TTC549 (cell line): ENCODE data around the gene RCN2.
"Not testable (repeated sequence)": the region's sequence is repeated elsewhere in the genome, so short reads cannot be mapped to it uniquely, and the experiment has no call there.

ENCODE experiments used
- FAIRE-seq: peaks from 2 replicates; lab custom pipeline; 2012; peaks lifted over from hg19 to GRCh38; lab: Jason Lieb, UNC

RCN2 gene

GRCh38 chr15:76932135-76932966 lies 802 bp downstream of the RCN2 start:
- FAIRE-seq, result no peak

GRCh38 chr15:76935620-76936019 lies 4.1 kb downstream of the RCN2 start:
- FAIRE-seq, result no peak

- no peak for FAIRE-seq
These were observed 5.1 kb downstream of the RCN2 start for GRCh38 chr15:76936671-76937070.

- no peak for FAIRE-seq
These were observed 7.2 kb downstream of the RCN2 start for GRCh38 chr15:76938752-76939151.

- FAIRE-seq, result no peak
These were observed 8.2 kb downstream of the RCN2 start for GRCh38 chr15:76939715-76940114.

GRCh38 chr15:76941636-76942035 lies 10.1 kb downstream of the RCN2 start:
- FAIRE-seq, result no peak

GRCh38 chr15:76942331-76942730 lies 10.8 kb downstream of the RCN2 start:
- FAIRE-seq, result no peak

GRCh38 chr15:76945494-76946093 lies 14.0 kb downstream of the RCN2 start:
- no peak for FAIRE-seq

- FAIRE-seq, result no peak
These were observed 15.9 kb downstream of the RCN2 start for GRCh38 chr15:76947454-76947853.

- FAIRE-seq, result no peak
These were observed 19.7 kb downstream of the RCN2 start for GRCh38 chr15:76951220-76951619.

- no peak for FAIRE-seq
These were observed 22.4 kb downstream of the RCN2 start for GRCh38 chr15:76953913-76954312.

GRCh38 chr15:76954744-76955143 lies 23.2 kb downstream of the RCN2 start:
- FAIRE-seq, result no peak

GRCh38 chr15:76961268-76962011 lies 29.9 kb downstream of the RCN2 start:
- FAIRE-seq, result no peak

- no peak for FAIRE-seq
These were observed 30.9 kb downstream of the RCN2 start for GRCh38 chr15:76962337-76963013.

- no peak for FAIRE-seq
These were observed 32.0 kb downstream of the RCN2 start for GRCh38 chr15:76963596-76963995.

- no peak for FAIRE-seq
These were observed 32.6 kb downstream of the RCN2 start for GRCh38 chr15:76964157-76964556.

GRCh38 chr15:76966051-76966450 lies 34.5 kb downstream of the RCN2 start:
- not testable (repeated sequence) for FAIRE-seq

GRCh38 chr15:76967067-76967466 lies 35.5 kb downstream of the RCN2 start:
- FAIRE-seq, result no peak

GRCh38 chr15:76968306-76968705 lies 36.8 kb downstream of the RCN2 start:
- FAIRE-seq, result no peak

GRCh38 chr15:76972389-76973361 lies 41.1 kb downstream of the RCN2 start:
- FAIRE-seq, result no peak

- FAIRE-seq, result no peak
These were observed 41.8 kb downstream of the RCN2 start for GRCh38 chr15:76973362-76973743.
